NT2/D1 (cell line): Measurements from ENCODE around the gene CNMD.

Experiments
- SUZ12 ChIP-seq: IDR thresholded peaks from 2 replicates; pipeline ENCODE4 v1.6.1; 2011; ENCODE audit not compliant: insufficient read length, insufficient read depth; ENCODE audit errors: extremely low read depth
- YY1 ChIP-seq: IDR thresholded peaks from 2 replicates; pipeline ENCODE4 v1.6.1; 2011; ENCODE audit not compliant: insufficient read length, insufficient read depth
- ZNF274 ChIP-seq: IDR thresholded peaks from 2 replicates; pipeline ENCODE4 v1.6.1; 2011; ENCODE audit warnings: mild to moderate bottlenecking, low read depth, low read length

GRCh38 chr13:52686376-52686775 lies 53.2 kb downstream of the CNMD start:
- TF ChIP-seq ZNF274 (no peak), YY1 (no peak), SUZ12 (no peak)
